Measurements from ENCODE around the gene TMEM238. TPM values are rescaled to one million over a fixed set of nuclear protein-coding genes. Genes with fewer than 3 reads are reported as not detected.

TMEM238 gene
- total and polyA plus RNA-seq, 7 donors: 0.10 to 2.9 (median 0.52) TPM; not detected in 1

DNA sequence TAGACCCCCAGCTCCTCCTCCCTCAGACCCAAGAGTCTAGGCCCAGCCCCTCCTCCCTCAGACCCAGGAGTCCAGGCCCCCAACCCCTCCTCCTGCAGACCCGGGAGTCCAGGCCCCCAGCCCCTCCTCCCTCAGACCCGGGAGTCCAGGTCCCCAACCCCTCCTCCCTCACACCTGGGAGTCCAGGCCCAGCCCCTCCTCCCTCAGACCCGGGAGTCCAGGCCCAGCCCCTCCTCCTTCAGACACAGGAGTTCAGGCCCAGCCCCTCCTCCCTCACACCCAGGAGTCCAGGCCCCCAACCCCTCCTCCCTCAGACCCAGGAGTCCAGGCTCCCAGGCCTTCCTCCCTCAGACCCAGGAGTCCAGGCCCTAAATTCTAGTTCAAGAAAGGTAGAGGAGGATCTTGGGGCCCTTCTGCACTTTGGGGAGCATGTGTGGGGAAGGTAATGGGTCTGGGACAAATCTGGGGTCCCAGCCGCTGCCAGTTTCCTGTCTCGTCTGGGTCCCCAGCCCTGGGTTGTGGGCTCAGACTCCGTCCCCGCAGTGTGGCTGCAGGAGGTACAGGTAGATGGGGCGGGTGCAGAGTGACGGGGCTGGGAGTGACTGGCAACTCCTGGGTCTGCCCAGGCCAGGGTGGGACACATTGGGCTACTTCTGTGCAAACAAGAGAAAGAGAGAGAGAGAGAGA lies 10.6 kb downstream of the TMEM238 start:
- H3K9me3 ChIP-seq: no peaks in the 10 kb centered on the region
- intact Hi-C loops (cut with DNase I): no loop called here
- H3K27me3 ChIP-seq (ENCODE audit: insufficient read depth in 3 of 3, low read length in 2 of 3): peaks cover 0 to 79% (median 40%) of the 10 kb centered on the region in 3 donors
- H3K36me3 ChIP-seq (ENCODE audit: insufficient read depth in 1 of 2, low read depth in 1 of 2): no peaks in the 10 kb centered on the region
- no peaks in the 10 kb centered on the region for H3K4me1 ChIP-seq
- DNase-seq: no peak
- 57 to 66% (median 64%) methylated on average over 8 to 9 of the region's 9 CpGs for WGBS, 3 donors
- H3K27ac ChIP-seq: no peak overlapping the region
- H3K4me3 ChIP-seq: no peak overlapping the region
- ATAC-seq: no peak
- TF ChIP-seq, protein P1, sequence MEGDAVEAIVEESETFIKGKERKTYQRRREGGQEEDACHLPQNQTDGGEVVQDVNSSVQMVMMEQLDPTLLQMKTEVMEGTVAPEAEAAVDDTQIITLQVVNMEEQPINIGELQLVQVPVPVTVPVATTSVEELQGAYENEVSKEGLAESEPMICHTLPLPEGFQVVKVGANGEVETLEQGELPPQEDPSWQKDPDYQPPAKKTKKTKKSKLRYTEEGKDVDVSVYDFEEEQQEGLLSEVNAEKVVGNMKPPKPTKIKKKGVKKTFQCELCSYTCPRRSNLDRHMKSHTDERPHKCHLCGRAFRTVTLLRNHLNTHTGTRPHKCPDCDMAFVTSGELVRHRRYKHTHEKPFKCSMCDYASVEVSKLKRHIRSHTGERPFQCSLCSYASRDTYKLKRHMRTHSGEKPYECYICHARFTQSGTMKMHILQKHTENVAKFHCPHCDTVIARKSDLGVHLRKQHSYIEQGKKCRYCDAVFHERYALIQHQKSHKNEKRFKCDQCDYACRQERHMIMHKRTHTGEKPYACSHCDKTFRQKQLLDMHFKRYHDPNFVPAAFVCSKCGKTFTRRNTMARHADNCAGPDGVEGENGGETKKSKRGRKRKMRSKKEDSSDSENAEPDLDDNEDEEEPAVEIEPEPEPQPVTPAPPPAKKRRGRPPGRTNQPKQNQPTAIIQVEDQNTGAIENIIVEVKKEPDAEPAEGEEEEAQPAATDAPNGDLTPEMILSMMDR (IDR thresholded peaks at IDR 0.05): no peak

DNA sequence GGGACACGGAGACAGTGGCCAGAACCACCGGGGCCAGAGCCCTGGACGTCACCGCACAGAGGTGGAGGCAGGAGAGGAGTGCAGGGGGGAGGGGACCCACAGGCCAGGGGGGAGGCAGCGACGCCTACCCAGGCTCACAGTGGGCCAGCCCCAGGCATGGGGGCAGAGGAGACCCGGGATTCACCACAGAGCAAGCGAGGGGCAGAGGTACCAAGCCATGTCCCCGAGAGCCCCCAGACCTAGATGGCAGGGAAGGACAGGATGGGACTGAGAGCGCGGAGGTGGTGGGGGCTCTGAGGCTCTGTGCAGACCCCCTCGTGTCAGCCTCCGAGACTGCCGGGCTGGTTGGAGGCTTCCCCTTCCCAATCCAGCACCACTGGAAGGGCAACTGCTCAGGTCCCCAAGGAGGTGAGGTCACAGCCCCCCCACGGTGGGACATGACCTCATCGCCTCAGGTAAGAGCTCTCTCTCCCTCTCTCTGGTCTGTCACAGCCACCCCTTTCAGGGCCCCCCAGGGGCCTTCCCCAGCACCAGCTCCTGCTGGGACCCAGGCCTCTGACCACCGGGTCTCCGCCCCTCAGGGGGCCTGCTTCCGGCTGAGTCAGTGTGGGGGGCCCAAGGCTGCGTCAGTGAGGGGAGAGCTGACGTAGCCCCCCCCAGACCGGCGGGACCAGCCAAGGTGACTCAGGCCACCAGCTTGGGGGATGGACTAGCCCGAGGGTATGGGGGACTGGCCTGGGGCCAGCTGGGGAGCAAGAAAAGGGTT lies 11.6 kb downstream of the TMEM238 start:
- H3K36me3 ChIP-seq (ENCODE audit: insufficient read depth in 1 of 2, low read depth in 1 of 2): no peaks in the 10 kb centered on the region
- no peak overlapping the region for H3K27ac ChIP-seq
- no peak overlapping the region for H3K4me3 ChIP-seq
- intact Hi-C loops (cut with DNase I): no loop called here
- H3K27me3 ChIP-seq (ENCODE audit: insufficient read depth in 3 of 3, low read length in 2 of 3): peaks cover 0 to 80% (median 45%) of the 10 kb centered on the region in 3 donors
- no peaks in the 10 kb centered on the region for H3K4me1 ChIP-seq
- H3K9me3 ChIP-seq: no peaks in the 10 kb centered on the region
- ATAC-seq: no peak
- TF ChIP-seq, protein P1 (IDR thresholded peaks at IDR 0.05): no peak
- no peak for DNase-seq
- 35 to 42% (median 36%) methylated on average over 20 to 24 of the region's 24 CpGs for WGBS, 3 donors

DNA sequence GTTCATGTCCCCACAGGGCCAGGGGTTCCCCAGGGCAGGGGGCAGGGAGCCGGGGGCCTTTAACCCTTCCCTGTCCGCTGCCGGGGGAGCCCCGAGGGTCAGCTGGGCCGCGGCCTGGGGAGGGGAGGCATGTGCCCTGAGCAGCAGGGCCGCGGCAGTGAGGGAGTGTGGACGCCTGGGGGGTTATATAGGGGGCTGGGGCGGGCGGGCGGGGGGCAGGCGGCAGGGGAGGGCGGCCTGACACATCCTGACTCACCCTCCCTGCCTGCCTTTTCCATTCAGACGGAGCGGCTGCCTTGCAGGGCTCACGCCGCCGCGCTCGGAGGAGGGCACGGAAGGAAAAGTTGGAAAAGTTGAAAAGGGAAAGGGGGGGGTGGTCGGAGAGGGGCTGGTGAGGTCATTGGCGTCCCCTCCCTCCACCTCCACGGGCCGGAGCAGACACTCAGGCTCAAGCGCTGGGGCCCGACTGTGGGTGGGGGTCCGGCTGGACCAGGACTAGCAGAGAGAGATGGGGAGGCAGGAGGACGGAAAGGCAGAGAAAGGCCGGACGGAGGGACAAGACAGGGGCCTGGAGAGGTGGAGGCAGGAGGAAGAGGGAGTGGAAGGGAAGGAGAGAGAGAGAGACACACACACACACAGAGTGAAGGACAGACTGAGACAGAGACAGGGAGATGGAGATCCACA lies 13.6 kb downstream of the TMEM238 start, which contains the start of gene IL11:
Gene IL11, minus strand, starts transcription at position 159 of the 684 bp plus-strand sequence. Its CDS starts 153 bp downstream, at position 6.
- no peak for DNase-seq
- H3K9me3 ChIP-seq: no peaks in the 10 kb centered on the region
- ATAC-seq: no peak

DNA sequence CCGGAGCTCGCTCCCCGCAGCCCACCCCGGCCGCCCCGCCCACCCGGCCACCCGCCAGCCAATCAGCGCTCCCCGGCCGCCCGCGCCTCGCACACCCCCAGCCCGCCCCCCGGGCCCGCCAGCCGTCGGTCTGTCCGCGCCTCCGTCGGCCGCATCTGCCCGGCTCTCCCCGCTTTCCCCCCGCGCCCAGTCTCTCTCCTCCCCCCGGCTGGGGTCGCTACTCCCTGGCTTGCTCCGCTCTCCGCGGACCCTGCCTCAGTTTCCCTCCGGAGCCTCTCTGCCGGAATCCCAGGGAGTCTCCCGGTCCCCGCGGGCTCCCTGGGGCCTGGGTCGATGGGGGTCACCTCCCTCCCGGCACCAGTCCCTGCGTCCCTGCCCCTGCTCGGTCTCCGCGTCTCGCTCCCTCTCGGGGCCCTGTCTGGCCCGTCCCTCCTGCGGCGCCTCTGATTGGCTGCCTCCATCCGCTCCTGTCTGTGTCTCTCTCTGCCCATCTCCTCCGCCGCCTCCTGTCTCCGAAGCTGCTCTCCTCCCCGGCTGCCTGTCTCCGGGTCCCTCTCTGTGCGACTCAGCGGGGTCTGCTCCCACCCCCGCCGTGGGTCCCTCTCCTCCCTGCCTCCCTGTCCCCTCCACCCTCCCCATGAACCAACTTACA lies 14.3 kb downstream of the TMEM238 start:
- Histone ChIP-seq H3K27me3 (ENCODE audit: insufficient read depth in 3 of 3, low read length in 2 of 3) (peaks cover 0 to 61% (median 33%) of the 10 kb centered on the region in 3 donors), H3K4me3 (peak overlapping the region; percentile 28), H3K36me3 (ENCODE audit: insufficient read depth in 1 of 2, low read depth in 1 of 2) (no peaks in the 10 kb centered on the region), H3K4me1 (no peaks in the 10 kb centered on the region), H3K27ac (no peak overlapping the region), H3K9me3 (no peaks in the 10 kb centered on the region)
- TF ChIP-seq, protein P1 (IDR thresholded peaks at IDR 0.05): no peak
- intact Hi-C loops (cut with DNase I): no loop called here
- ATAC-seq (no peak), DNase-seq (no peak)
- WGBS, 3 donors: 1 to 2% (median 1%) methylated on average over 21 to 59 of the region's 59 CpGs

More for the DNA sequence above, 13.6 kb downstream of the TMEM238 start, which contains the start of gene IL11:
- H3K4me1 ChIP-seq: no peaks in the 10 kb centered on the region
- TF ChIP-seq, protein P1 (IDR thresholded peaks at IDR 0.05): no peak
- 3 to 9% (median 8%) methylated on average over 22 to 32 of the region's 32 CpGs for WGBS, 3 donors
- H3K27ac ChIP-seq: no peak within 1 kb of the TSS
- H3K27me3 ChIP-seq (ENCODE audit: insufficient read depth in 3 of 3, low read length in 2 of 3): peaks cover 0 to 63% (median 36%) of the 10 kb centered on the region in 3 donors
- intact Hi-C loops (cut with DNase I): no loop called here
- peak within 1 kb of the TSS; percentile 28 for H3K4me3 ChIP-seq
- no peaks in the 10 kb centered on the region for H3K36me3 ChIP-seq (ENCODE audit: insufficient read depth in 1 of 2, low read depth in 1 of 2)
